Esophagus squamous epithelium (tissue), 4 donors: ENCODE measurements around the gene NMNAT2.

Experiments used
- POLR2A ChIP-seq, 4 donors: fragments of 450-650 bp; IDR thresholded peaks; one replicate each; pipeline ENCODE4 v1.6.1; 2017; ENCODE audit warnings: antibody characterized with exemption in 4 of 4, mild to moderate bottlenecking in 4 of 4, moderate library complexity in 3 of 4
- TF ChIP-seq, protein P1 (sequence below), 6 experiments: fragments of 450-650 bp in 4 of 6; fragments of 200-600 bp in 2 of 6; sonication (generic) in 2 of 6; IDR thresholded peaks; one replicate each; pipeline ENCODE4 v1.5.1; 2016 to 2019; ENCODE audit warnings: antibody characterized with exemption in 6 of 6, mild to moderate bottlenecking in 4 of 6, moderate library complexity in 4 of 6

DNA sequence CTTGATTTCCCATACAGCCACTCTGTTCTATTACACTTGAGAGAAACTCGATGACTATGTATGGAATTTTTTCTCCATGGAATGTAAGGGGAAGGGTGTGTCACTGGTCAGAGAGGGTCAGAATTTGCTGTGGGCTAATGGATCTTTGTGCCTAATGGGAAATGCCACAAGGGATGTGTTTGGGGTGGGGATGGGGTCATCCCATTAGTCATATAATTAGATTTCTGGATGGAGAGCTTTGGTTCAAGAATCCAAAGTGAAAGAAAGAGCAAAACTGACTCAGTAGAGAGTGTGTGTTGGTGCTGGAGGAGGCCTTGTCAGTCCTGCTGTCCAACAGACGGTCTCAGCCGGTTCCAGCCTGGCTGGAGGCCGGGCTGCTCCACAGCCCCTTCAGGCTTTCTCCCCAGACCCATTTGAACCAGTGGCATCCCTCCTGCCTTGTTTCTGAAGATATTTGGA, 145.8 kb downstream of the NMNAT2 start:
- TF ChIP-seq, protein P1, sequence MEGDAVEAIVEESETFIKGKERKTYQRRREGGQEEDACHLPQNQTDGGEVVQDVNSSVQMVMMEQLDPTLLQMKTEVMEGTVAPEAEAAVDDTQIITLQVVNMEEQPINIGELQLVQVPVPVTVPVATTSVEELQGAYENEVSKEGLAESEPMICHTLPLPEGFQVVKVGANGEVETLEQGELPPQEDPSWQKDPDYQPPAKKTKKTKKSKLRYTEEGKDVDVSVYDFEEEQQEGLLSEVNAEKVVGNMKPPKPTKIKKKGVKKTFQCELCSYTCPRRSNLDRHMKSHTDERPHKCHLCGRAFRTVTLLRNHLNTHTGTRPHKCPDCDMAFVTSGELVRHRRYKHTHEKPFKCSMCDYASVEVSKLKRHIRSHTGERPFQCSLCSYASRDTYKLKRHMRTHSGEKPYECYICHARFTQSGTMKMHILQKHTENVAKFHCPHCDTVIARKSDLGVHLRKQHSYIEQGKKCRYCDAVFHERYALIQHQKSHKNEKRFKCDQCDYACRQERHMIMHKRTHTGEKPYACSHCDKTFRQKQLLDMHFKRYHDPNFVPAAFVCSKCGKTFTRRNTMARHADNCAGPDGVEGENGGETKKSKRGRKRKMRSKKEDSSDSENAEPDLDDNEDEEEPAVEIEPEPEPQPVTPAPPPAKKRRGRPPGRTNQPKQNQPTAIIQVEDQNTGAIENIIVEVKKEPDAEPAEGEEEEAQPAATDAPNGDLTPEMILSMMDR (IDR thresholded peaks at IDR 0.05): no peak
- TF ChIP-seq POLR2A (IDR thresholded peaks at IDR 0.05): no peak
